MV-4-11 (cell line): Measurements from ENCODE around the gene ECEL1.
A peak's percentile ranks its signal among the peaks of the same experiment; 100 is the strongest.
"Not testable (repeated sequence)": the region's sequence is repeated elsewhere in the genome, so short reads cannot be mapped to it uniquely, and the experiment has no call there.

Source experiments
- DNase-seq: peaks from one replicate; lab custom pipeline; 2025; lab: John Stamatoyannopoulos, UW

The ECEL1 gene

GRCh38 chr2:232458661-232459418, 28.8 kb downstream of the ECEL1 start:
- DNase-seq: no peak

- DNase-seq: no peak
These were observed 29.5 kb downstream of the ECEL1 start for GRCh38 chr2:232458051-232458660.

DNA sequence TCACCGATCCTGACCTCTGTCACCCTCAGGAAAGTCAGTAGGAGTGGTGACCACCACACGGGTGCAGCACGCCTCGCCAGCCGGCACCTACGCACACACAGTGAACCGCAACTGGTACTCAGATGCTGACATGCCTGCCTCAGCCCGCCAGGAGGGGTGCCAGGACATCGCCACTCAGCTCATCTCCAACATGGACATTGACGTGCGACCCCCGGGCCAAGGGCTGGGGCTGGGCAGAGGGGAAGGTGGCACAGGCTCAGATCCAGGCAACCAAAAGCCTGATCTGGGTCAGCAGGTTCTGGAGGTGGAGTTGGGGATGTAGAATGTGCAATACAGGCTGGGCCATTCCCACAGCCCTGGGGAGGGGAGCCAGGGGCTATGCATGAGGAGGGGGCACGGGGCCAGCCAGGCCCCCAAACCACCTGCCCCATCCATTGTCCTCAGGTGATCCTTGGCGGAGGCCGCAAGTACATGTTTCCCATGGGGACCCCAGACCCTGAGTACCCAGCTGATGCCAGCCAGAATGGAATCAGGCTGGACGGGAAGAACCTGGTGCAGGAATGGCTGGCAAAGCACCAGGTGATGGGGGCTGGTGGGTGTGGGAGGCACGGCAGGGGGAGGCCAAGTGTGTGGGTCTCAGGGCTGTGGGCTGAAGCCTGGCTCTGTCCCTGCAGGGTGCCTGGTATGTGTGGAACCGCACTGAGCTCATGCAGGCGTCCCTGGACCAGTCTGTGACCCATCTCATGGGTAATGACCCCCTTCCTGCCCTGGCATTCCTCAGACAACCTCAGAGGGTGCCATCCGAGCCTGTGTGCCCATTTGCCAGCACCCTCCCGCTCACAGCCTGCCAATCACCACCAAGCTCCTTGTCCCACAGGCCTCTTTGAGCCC, 30.3 kb downstream of the ECEL1 start:
- no peak for DNase-seq

DNA sequence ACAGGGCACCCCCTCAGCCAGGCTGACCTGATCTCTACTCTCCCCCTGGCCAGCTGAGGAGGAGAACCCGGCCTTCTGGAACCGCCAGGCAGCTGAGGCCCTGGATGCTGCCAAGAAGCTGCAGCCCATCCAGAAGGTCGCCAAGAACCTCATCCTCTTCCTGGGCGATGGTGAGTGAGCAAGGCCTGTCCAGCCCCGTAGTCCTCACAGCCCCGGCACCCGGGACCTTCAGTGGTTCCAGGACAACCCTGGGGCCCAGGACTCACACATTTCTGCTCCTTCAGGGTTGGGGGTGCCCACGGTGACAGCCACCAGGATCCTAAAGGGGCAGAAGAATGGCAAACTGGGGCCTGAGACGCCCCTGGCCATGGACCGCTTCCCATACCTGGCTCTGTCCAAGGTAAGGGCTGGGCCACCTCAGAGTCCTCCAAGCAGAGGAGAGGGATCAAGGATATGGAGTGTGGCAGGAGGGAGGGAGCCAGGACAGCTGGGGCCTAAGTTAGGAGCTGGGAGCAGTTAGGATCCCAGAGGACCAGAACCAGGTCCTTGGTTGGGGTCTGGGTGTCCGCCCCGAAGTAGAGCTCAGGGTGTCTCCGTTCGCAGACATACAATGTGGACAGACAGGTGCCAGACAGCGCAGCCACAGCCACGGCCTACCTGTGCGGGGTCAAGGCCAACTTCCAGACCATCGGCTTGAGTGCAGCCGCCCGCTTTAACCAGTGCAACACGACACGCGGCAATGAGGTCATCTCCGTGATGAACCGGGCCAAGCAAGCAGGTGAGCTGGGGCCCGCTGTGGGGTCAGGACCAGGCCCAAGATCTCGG, 31.1 kb downstream of the ECEL1 start:
- DNase-seq: no peak

GRCh38 chr2:232455426-232456255, 32.0 kb downstream of the ECEL1 start, which contains the start of gene ALPI:
TSS of gene ALPI (plus strand) at chr2:232456153. CDS start at chr2:232456200, 47 bp downstream.
- DNase-seq: no peak

- DNase-seq: no peak
These were observed 33.0 kb downstream of the ECEL1 start for GRCh38 chr2:232454630-232455029.

DNA sequence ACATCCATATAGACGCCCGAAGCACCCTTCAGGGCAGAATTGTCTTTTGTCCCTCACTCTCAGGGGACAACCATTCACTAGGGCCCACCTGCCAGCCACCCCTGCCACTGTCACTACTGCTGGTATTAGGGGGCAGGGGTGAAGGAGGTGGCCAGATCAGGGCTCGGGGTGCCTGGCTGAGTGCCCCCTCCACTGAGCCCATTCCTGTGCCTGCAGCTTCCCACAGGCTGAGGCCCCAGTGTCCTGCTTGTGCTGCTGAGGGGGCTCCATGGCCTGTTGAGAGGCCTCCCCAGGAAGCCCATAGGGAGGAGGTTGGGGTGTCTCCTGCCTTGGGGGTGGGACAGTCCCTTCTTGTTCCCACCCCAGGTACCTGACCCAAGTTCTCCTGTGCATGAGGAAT, 36.0 kb downstream of the ECEL1 start:
- DNase-seq: not testable (repeated sequence)

DNA sequence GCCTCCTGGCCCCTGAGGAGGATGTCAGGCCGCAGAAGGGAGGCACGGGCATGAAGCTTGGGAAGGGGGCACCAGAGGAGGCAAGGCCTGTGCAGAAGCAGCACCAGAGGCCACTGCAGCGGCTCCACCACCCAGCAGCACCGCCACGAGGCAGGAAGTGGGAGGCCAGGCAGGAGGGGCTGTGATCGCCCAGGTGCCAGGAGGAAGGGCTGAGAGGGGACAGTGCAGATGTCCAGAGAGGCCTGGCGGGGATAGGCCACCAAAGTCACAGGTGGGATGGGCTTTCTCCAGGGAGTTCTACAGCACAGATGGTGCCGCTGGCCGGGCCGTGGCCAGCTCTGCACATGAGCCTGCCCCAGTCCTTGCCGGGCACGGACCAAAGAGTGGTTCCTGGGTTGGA, 37.7 kb downstream of the ECEL1 start:
- no peak for DNase-seq

GRCh38 chr2:232448304-232448690, 39.3 kb downstream of the ECEL1 start:
- DNase-seq: no peak

- DNase-seq: no peak
These were observed 39.9 kb downstream of the ECEL1 start for GRCh38 chr2:232447638-232448303.

GRCh38 chr2:232447091-232447620, 40.5 kb downstream of the ECEL1 start:
- DNase-seq: no peak

DNA sequence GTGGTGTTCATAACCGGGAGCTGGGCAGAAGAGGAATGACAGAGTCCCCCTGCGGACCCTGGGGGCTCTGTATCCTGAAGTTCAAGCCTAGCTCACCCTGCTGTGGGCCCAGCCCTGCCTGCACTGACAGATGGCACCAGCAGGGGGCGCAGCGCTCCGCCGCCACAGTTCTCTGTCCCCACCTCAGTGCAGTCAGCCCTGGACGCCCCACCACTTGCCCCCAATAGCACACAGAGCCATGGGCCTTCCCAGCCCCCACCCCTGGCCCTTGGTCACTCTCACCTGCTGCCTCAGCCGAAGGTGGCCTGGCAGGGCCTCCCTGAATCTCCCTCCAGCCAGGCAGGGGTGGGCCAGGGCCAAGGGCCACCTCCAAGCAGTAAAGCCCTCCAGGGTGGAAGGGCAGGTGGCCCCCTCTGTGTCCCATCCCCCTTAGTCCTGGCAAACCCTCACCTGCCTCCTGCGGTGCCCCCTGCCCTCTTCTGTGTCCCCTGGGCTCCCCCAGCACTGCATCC, 41.3 kb downstream of the ECEL1 start:
- not testable (repeated sequence) for DNase-seq

DNA sequence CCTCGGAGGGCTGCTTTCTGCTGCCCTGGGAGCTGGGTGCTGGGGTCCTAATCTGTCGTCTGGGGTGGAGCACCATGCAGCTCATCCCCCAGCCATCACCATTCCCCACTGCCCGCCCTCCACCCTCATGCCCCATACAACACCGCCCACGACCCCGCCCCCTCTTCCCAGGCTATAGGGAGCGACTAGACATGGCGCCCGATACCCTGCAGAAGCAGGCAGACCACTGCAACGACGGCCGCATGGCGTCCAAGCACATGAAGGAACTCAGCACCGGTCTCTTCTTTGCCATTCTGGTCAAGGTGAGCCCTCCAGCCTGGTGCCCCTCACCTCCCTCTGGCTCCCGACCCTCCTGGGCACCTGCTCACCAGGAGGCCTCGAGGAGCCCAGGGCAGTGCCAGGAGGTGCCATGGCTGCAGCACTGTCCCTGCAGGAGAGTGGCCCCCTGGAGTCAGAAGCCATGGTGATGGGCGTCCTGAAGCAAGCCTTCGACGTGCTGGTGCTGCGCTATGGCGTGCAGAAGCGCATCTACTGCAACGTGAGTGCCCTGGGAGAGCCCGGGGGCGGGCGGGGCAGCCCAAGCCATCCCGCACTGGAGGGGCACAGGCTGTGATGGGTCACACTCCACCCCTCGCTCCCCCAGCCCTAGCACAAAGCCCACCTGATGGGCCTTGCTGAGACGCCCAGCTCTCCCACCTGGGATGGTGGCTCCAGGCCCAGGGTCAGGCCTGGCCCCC, 42.3 kb downstream of the ECEL1 start:
- DNase-seq: not testable (repeated sequence)

DNA sequence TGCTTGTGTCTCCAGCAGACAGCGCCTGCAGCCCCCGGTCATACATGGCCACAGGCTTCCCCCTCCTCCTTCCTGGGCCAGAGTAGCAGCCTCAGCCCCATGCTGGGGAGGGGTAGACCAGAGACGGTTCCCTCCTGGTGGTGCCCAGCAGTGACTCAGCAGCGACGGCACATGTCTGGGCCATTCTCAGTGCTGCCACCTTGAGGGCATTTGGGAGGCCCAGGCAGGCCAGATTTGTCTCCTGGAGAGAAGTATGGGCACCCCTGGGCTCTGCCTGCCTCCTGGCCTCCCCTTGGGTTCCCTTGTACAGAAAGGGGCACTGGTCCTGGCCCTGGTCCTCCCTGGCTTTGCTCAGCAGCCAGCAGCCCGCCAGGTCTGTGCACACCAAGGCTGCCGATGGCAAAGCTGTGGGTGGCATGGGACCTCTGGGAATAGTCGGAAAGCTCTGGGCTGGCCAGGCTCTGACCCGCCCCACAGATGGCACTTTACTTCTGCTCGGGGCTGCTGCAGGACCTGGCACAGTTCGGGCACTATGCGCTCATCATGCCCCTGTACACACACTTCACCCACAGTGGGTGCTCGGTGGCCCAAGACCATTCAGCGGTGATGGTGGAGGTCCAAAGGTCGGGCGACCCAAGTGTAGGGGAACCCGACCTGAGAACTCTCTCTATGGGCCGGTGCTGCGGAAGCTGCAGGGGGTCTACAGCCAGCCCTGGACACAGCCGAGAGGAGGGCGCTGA, 43.1 kb downstream of the ECEL1 start:
- peak; percentile 64 for DNase-seq

DNA sequence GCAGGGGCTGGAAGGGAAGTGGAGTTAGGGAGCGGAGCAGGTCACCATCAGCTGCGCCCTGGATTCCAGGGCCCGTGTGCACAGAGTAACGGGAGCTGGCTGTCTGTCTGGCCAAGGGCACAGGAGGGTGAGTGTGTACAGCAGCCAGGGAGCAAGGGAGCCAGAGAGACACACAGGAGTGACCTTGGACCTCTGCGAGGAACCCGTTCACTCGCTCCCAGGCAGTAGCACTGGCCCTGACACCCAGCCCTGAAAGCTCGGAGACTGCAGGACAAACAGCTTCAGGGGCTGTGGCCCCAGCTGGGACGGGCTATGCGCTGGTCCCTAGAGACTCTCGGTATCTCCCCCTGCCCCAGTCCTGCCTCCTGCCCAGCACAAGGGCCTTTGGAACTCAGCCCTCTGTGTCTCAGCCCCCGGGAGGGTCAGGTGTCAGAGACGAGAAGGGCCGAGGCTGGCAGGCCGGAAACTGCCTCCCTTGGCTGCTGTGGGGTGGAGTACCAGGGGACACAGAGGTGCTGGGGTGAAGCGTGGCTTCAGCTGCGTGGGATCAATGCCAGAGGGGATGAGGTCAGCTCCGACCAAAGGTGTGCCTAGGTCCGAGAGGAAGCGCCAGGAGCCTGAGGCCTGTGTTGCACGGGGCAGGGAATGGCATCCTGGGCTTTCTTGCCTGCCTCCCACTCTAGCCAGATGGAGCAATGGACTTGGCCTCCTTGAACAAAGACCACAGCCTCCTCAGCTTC, 43.8 kb downstream of the ECEL1 start:
- DNase-seq: not testable (repeated sequence)

DNA sequence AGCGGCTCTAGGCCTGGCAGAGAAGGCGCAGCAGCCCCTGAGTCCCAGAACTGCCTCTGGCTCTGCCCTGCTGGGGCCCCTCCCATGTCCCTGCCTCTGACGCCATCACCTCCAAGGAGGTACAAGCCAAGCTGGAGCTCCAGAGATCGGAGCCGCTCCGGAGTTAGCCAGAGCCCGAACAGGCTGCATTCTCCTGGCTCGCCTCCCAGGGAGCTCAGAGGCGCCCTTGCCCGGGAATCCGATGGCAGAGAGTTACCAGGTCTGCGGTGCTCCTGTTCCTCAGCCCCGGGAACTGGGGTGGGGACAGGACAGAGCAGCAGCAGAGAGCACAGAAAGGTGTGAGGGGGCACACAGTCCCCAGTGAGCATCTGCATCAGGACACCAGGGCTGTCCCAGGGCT, 44.6 kb downstream of the ECEL1 start:
- not testable (repeated sequence) for DNase-seq

DNA sequence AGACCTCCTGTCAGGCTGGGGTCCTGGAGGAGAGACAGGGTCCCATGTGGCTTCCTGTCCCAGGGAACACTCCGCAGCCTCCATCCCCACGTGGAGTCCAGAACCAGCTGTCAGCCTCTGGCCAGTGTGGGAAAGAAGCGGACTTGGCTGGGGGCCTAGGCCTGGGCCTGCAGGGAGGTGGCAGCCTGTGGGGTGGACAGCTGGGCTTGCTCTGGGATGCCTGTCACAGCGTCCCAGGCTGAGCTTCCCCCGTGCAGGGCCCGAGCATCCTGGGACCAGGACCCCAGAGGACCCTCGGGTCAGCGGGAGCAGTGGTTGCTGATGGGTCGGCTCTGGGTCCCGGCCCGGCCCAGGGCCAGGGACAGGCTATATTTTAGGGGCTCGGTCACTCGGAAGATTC, 45.2 kb downstream of the ECEL1 start:
- not testable (repeated sequence) for DNase-seq

DNA sequence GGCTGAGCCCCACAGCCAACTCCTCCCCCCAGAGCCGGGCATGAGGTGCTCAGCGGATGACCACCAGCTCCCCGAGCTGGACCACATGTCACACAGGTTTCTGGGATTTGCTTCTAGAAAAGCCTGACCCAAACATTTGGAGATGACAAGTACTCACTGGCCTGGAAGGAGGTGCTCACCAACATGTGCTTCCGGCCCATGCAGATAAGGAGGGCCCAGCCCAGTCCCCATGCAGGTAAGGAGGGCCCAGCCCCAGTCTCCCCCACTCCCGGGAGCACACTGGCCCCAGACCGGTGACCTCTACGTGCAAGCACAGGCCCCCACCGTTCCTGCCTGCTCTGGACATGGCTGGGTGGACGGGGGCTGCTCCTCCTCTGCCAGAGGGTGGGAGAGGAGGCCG, 45.7 kb downstream of the ECEL1 start:
- DNase-seq: not testable (repeated sequence)
